ENCODE data around the gene PCDHGA10. TPM values are rescaled to one million over a fixed set of nuclear protein-coding genes. Genes with fewer than 3 reads are reported as not detected.
"Not testable (repeated sequence)": the region's sequence is repeated elsewhere in the genome, so short reads cannot be mapped to it uniquely, and the experiment has no call there.

PCDHGA10 gene
- total RNA-seq, 1 donor: 23.2 TPM

GRCh38 chr5:141384471-141385267 lies 28.1 kb upstream of the PCDHGA10 start:
- H3K4me2 ChIP-seq (ENCODE audit: insufficient read depth, low read length): no peak overlapping the region
- TF ChIP-seq CTCF (IDR thresholded peaks at IDR 0.05; ENCODE audit: extremely low read depth, low read depth, low read length): no peak
- H3K27me3 ChIP-seq (ENCODE audit: insufficient read depth, low read length): no peaks in the 10 kb centered on the region
- H3K4me3 ChIP-seq (ENCODE audit: insufficient read depth, low read length): no peak overlapping the region
- no peak overlapping the region for H3K27ac ChIP-seq (ENCODE audit: low read depth, low read length)
- H3K79me2 ChIP-seq (ENCODE audit: insufficient read depth, low read length): no peaks in the 10 kb centered on the region
- H3K4me1 ChIP-seq (ENCODE audit: insufficient read depth, low read length): no peaks in the 10 kb centered on the region
- no peak for DNase-seq (ENCODE audit: insufficient read length, low spot score, missing footprints)
- no peaks in the 10 kb centered on the region for H3K36me3 ChIP-seq (ENCODE audit: insufficient read depth, low read length)
- no peaks in the 10 kb centered on the region for H4K20me1 ChIP-seq (ENCODE audit: insufficient read depth, low read length)
- H3K9me3 ChIP-seq (ENCODE audit: low read depth, low read length): peaks cover 10% of the 10 kb centered on the region
- no peak overlapping the region for H2AFZ ChIP-seq (ENCODE audit: low read length)

GRCh38 chr5:141387557-141388311 lies 25.1 kb upstream of the PCDHGA10 start, which contains the start of gene PCDHGB4:
TSS of gene PCDHGB4 (plus strand) at chr5:141387698. CDS start at chr5:141387885, 187 bp downstream.
- not testable (repeated sequence) for H3K27me3 ChIP-seq (ENCODE audit: insufficient read depth, low read length); H3K79me2 ChIP-seq (ENCODE audit: insufficient read depth, low read length); H3K27ac ChIP-seq (ENCODE audit: low read depth, low read length); H3K4me1 ChIP-seq (ENCODE audit: insufficient read depth, low read length); DNase-seq (ENCODE audit: insufficient read length, low spot score, missing footprints); H3K36me3 ChIP-seq (ENCODE audit: insufficient read depth, low read length); H4K20me1 ChIP-seq (ENCODE audit: insufficient read depth, low read length)
- H3K9me3 ChIP-seq (ENCODE audit: low read depth, low read length): peaks cover 12% of the 10 kb centered on the region
- H2AFZ ChIP-seq (ENCODE audit: low read length): peak within 1 kb of the TSS; percentile 25
- peak; percentile 57 for TF ChIP-seq CTCF (IDR thresholded peaks at IDR 0.05; ENCODE audit: extremely low read depth, low read depth, low read length)
- H3K4me2 ChIP-seq (ENCODE audit: insufficient read depth, low read length): peak within 1 kb of the TSS; percentile 37
- H3K4me3 ChIP-seq (ENCODE audit: insufficient read depth, low read length): peak within 1 kb of the TSS; percentile 69

GRCh38 chr5:141388661-141389060 lies 24.1 kb upstream of the PCDHGA10 start:
- H3K27ac ChIP-seq (ENCODE audit: low read depth, low read length): no peak overlapping the region
- no peak for DNase-seq (ENCODE audit: insufficient read length, low spot score, missing footprints)
- H3K27me3 ChIP-seq (ENCODE audit: insufficient read depth, low read length): no peaks in the 10 kb centered on the region
- H4K20me1 ChIP-seq (ENCODE audit: insufficient read depth, low read length): no peaks in the 10 kb centered on the region
- no peak for TF ChIP-seq CTCF (IDR thresholded peaks at IDR 0.05; ENCODE audit: extremely low read depth, low read depth, low read length)
- peak overlapping the region; percentile 20 for H3K4me2 ChIP-seq (ENCODE audit: insufficient read depth, low read length)
- no peaks in the 10 kb centered on the region for H3K79me2 ChIP-seq (ENCODE audit: insufficient read depth, low read length)
- H3K4me1 ChIP-seq (ENCODE audit: insufficient read depth, low read length): no peaks in the 10 kb centered on the region
- H3K9me3 ChIP-seq (ENCODE audit: low read depth, low read length): peaks cover 18% of the 10 kb centered on the region
- peak overlapping the region; percentile 47 for H3K4me3 ChIP-seq (ENCODE audit: insufficient read depth, low read length)
- H3K36me3 ChIP-seq (ENCODE audit: insufficient read depth, low read length): peaks cover 4% of the 10 kb centered on the region
- H2AFZ ChIP-seq (ENCODE audit: low read length): no peak overlapping the region
